IMR-90 (cell line): Measurements from ENCODE around the gene NAB2.

Experiments used
- BHLHE40 ChIP-seq: fragments of 150-350 bp; IDR thresholded peaks from 2 replicates; pipeline ENCODE4 v1.6.1; 2016; ENCODE audit warnings: mild to moderate bottlenecking, low read depth, low read length
- CEBPB ChIP-seq: IDR thresholded peaks from 2 replicates; pipeline ENCODE4 v1.6.1; 2012; ENCODE audit warnings: low read depth, low read length, improper control_type of control experiment
- CTCF ChIP-seq: conservative IDR thresholded peaks from 2 replicates; pipeline ENCODE4 v1.5.1; 2012; ENCODE audit warnings: mild to moderate bottlenecking, low read depth, low read length, improper control_type of control experiment
- FOS ChIP-seq: fragments of 150-350 bp; IDR thresholded peaks from 2 replicates; pipeline ENCODE4 v1.6.1; 2016; ENCODE audit warnings: low read depth, low read length
- MAFK ChIP-seq: IDR thresholded peaks from 2 replicates; pipeline ENCODE4 v1.6.1; 2012; ENCODE audit warnings: low read depth, low read length, improper control_type of control experiment
- MXI1 ChIP-seq: IDR thresholded peaks from 2 replicates; pipeline ENCODE4 v1.6.1; 2012; ENCODE audit warnings: low read depth, mild to moderate bottlenecking, low read length, moderate library complexity, borderline replicate concordance
- POLR2A ChIP-seq: IDR thresholded peaks from 2 replicates; pipeline ENCODE4 v1.6.1; 2012; ENCODE audit warnings: mild to moderate bottlenecking, low read depth, low read length
- RAD21 ChIP-seq: IDR thresholded peaks from 2 replicates; pipeline ENCODE4 v1.6.1; 2012; ENCODE audit warnings: low read length, improper control_type of control experiment
- RFX5 ChIP-seq: IDR thresholded peaks from 2 replicates; pipeline ENCODE4 v1.8.0; 2012; ENCODE audit warnings: low read depth, mild to moderate bottlenecking, low read length, moderate library complexity
- SMC3 ChIP-seq: fragments of 150-350 bp; IDR thresholded peaks from 2 replicates; pipeline ENCODE4 v1.6.1; 2016; ENCODE audit warnings: low read depth, mild to moderate bottlenecking, antibody characterized with exemption, low read length, moderate library complexity
- TF ChIP-seq, protein P1 (sequence below): fragments of 150-350 bp; IDR thresholded peaks from 2 replicates; pipeline ENCODE4 v1.6.1; 2016; ENCODE audit warnings: low read depth, mild to moderate bottlenecking, low read length, moderate library complexity, borderline replicate concordance
- TF ChIP-seq, protein P2 (sequence below): fragments of 150-350 bp; IDR thresholded peaks from 2 replicates; pipeline ENCODE4 v1.6.1; 2017; ENCODE audit warnings: mild to moderate bottlenecking, antibody characterized with exemption, low read length, low read depth

GRCh38 chr12:57049890-57050289 lies 39.0 kb upstream of the NAB2 start, which contains the start of gene MYO1A:
- TF ChIP-seq, protein P1, sequence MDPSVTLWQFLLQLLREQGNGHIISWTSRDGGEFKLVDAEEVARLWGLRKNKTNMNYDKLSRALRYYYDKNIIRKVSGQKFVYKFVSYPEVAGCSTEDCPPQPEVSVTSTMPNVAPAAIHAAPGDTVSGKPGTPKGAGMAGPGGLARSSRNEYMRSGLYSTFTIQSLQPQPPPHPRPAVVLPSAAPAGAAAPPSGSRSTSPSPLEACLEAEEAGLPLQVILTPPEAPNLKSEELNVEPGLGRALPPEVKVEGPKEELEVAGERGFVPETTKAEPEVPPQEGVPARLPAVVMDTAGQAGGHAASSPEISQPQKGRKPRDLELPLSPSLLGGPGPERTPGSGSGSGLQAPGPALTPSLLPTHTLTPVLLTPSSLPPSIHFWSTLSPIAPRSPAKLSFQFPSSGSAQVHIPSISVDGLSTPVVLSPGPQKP = no peak
- TF ChIP-seq, protein P2, sequence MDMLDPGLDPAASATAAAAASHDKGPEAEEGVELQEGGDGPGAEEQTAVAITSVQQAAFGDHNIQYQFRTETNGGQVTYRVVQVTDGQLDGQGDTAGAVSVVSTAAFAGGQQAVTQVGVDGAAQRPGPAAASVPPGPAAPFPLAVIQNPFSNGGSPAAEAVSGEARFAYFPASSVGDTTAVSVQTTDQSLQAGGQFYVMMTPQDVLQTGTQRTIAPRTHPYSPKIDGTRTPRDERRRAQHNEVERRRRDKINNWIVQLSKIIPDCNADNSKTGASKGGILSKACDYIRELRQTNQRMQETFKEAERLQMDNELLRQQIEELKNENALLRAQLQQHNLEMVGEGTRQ = no peak
- TF ChIP-seq CTCF (no peak), POLR2A (no peak), FOS (no peak), BHLHE40 (no peak), RAD21 (no peak), SMC3 (no peak), MAFK (no peak), RFX5 (no peak), CEBPB (no peak), MXI1 (no peak)
